ENCODE results near the gene CASTOR2. TPM values are rescaled to one million over a fixed set of nuclear protein-coding genes. Genes with fewer than 3 reads are reported as not detected.

Gene CASTOR2
- total and polyA plus RNA-seq, 2 of the 8 experiments (the other 6 are each of a cell fraction or from before 2014, with no cell fraction given): 12.1 to 47.8 TPM

GRCh38 chr7:75010036-75010435 is 45.5 kb downstream of the CASTOR2 start (continued):
- TF ChIP-seq SP4 (IDR thresholded peaks at IDR 0.05; ENCODE audit: low read length): no peak
